DOHH2 (cell line): ENCODE results near the gene SLC35G4.
A peak's percentile ranks its signal among the peaks of the same experiment; 100 is the strongest.

Experiments
- CTCF ChIP-seq: fragments of 200-600 bp; sonication (generic); IDR thresholded peaks from one replicate; pipeline ENCODE4 v1.5.1; 2014; ENCODE audit warnings: antibody characterized with exemption, mild to moderate bottlenecking, low read depth, low read length; ENCODE audit not compliant: poor library complexity, severe bottlenecking
- EZH2phosphoT487 ChIP-seq: fragments of 200-600 bp; sonication (generic); IDR thresholded peaks from 2 replicates; pipeline ENCODE4 v1.6.1; 2017; ENCODE audit warnings: borderline replicate concordance, mild to moderate bottlenecking, antibody characterized with exemption, low read length, moderate library complexity, mixed read lengths

GRCh38 chr18:11570769-11571412 is 38.5 kb upstream of the SLC35G4 start:
- TF ChIP-seq CTCF (peak; percentile 44), EZH2phosphoT487 (no peak)
